ENCODE data around the gene DEF6. TPM values are rescaled to one million over a fixed set of nuclear protein-coding genes. Genes with fewer than 3 reads are reported as not detected.

Gene DEF6
- polyA plus RNA-seq, 1 experiment: 2.5 TPM

DNA sequence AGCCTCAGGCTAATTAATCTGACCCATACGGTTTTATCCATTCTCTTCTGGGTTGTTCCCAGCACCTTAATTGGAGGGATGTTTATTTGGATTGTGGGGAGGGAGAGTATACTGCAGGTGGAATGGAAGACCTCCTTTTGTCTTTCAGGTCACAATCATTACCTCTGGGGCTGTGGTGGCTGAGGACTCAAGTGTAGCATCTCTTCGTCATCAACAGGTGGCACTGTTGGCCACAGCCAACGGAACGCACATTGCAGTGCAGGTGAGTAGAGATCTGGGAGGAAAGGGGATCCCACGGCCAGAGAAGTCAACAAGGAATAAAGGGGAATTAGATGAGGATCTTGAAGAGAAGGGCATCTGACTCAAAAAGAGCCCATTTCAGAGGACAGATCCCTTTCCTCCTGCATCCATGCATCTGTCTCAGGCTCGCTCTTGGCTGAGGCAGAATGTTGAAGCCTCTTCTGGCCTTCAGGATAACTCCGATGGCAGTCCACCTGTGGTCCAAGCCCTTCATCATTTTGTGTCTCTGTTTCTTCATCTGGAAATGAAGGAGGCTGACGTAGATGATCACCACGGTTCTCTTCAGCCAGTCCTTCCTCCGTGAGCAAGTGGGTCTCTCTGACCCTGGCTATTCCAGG, 3.2 kb upstream of the DEF6 start:
- Histone ChIP-seq H3K27me3 (ENCODE audit: control insufficient read depth, insufficient read depth, low read length) (no peaks in the 10 kb centered on the region), H3K4me3 (ENCODE audit: low read depth, low read length) (no peak overlapping the region), H3K27ac (ENCODE audit: low read depth, low read length) (no peak overlapping the region), H3K9me3 (ENCODE audit: control insufficient read depth, insufficient read depth, low read length) (no peaks in the 10 kb centered on the region)
- peak; percentile 67 for TF ChIP-seq CTCF (IDR thresholded peaks at IDR 0.05; ENCODE audit: low read depth, low read length)
- no peak for DNase-seq (ENCODE audit: low read depth, low spot score)
- ChIA-PET CTCF (interaction anchor here (0.6 to 1.2 kb wide), 9 partner anchors 8 to 156 kb away, joined by 3 to 5 read pairs (median 3); no protein-coding TSS in a partner anchor), POLR2A (interaction anchor here (0.6 kb wide), 1 partner anchor 15 kb away, joined by 3 read pairs; no protein-coding TSS in a partner anchor)

- H3K27ac ChIP-seq (ENCODE audit: low read depth, low read length): no peak overlapping the region
- no peaks in the 10 kb centered on the region for H3K27me3 ChIP-seq (ENCODE audit: control insufficient read depth, insufficient read depth, low read length)
- H3K4me3 ChIP-seq (ENCODE audit: low read depth, low read length): no peak overlapping the region
- no peak for TF ChIP-seq CTCF (IDR thresholded peaks at IDR 0.05; ENCODE audit: low read depth, low read length)
- ChIA-PET POLR2A (no interaction called here), CTCF (interaction anchor here (3.3 kb wide), 1 partner anchor 33 kb away, joined by 25 read pairs; no protein-coding TSS in a partner anchor)
- DNase-seq (ENCODE audit: low read depth, low spot score): no peak
- no peaks in the 10 kb centered on the region for H3K9me3 ChIP-seq (ENCODE audit: control insufficient read depth, insufficient read depth, low read length)
Measured at GRCh38 chr6:35295036-35295435, 2.6 kb upstream of the DEF6 start.

- H3K27ac ChIP-seq (ENCODE audit: low read depth, low read length): no peak overlapping the region
- POLR2A ChIA-PET: interaction anchor here (0.6 kb wide), 1 partner anchor 177 kb away, joined by 3 read pairs; no protein-coding TSS in a partner anchor
Measured at GRCh38 chr6:35295521-35296315, 1.9 kb upstream of the DEF6 start.

GRCh38 chr6:35296931-35297600, 552 bp upstream of the DEF6 start:
- Histone ChIP-seq H3K27me3 (ENCODE audit: control insufficient read depth, insufficient read depth, low read length) (no peaks in the 10 kb centered on the region), H3K27ac (ENCODE audit: low read depth, low read length) (no peak overlapping the region), H3K4me3 (ENCODE audit: low read depth, low read length) (no peak overlapping the region), H3K9me3 (ENCODE audit: control insufficient read depth, insufficient read depth, low read length) (no peaks in the 10 kb centered on the region)
- POLR2A ChIA-PET: interaction anchor here (0.6 kb wide), 1 partner anchor 174 kb away, joined by 3 read pairs; no protein-coding TSS in a partner anchor
- no peak for TF ChIP-seq CTCF (IDR thresholded peaks at IDR 0.05; ENCODE audit: low read depth, low read length)
- no peak for DNase-seq (ENCODE audit: low read depth, low spot score)
- CTCF ChIA-PET: interaction anchor here (0.6 to 3.3 kb wide), 8 partner anchors 29 to 171 kb away, joined by 3 to 25 read pairs (median 3); partner anchors contain the start of genes FANCE, PPARD and RPL10A

More at GRCh38 chr6:35295521-35296315, 1.9 kb upstream of the DEF6 start:
- no peak for DNase-seq (ENCODE audit: low read depth, low spot score)
- CTCF ChIA-PET: interaction anchor here (1.0 to 3.3 kb wide), 3 partner anchors 32 to 173 kb away, joined by 3 to 25 read pairs (median 3); partner anchors contain the start of genes PPARD and RPL10A
- Histone ChIP-seq H3K27me3 (ENCODE audit: control insufficient read depth, insufficient read depth, low read length) (no peaks in the 10 kb centered on the region), H3K9me3 (ENCODE audit: control insufficient read depth, insufficient read depth, low read length) (no peaks in the 10 kb centered on the region), H3K4me3 (ENCODE audit: low read depth, low read length) (no peak overlapping the region)
- TF ChIP-seq CTCF (IDR thresholded peaks at IDR 0.05; ENCODE audit: low read depth, low read length): no peak

Measured in AG04450 (cell line).